ENCODE data around the gene SMIM35.
"Not testable (repeated sequence)": the region's sequence is repeated elsewhere in the genome, so short reads cannot be mapped to it uniquely, and the experiment has no call there.

SMIM35 gene

GRCh38 chr11:117983163-117983475 lies 103.6 kb downstream of the SMIM35 start:
- no peak for DNase-seq (ENCODE audit: low spot score)

DNA sequence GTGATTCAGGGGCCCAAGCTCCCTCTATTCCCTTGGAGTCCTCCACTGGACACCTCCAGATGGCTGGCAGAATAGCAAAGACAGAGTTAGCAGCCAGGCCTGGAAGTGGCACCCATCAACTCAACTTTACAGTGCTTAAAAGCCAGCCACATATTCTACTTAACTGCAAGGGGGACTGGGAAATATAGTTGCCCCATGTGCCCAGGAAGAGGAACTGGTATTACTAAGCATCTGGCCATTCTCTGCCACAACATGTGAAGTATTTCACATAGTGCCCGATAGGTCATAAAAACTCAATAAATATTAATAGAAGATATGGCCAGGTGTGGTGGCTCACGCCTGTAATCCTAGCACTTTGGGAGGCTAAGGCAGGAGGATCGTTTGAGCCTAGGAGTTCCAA lies 106.0 kb downstream of the SMIM35 start:
- no peak for DNase-seq (ENCODE audit: low spot score)

GRCh38 chr11:117980280-117980679 lies 106.5 kb downstream of the SMIM35 start:
- no peak for DNase-seq (ENCODE audit: low spot score)

DNA sequence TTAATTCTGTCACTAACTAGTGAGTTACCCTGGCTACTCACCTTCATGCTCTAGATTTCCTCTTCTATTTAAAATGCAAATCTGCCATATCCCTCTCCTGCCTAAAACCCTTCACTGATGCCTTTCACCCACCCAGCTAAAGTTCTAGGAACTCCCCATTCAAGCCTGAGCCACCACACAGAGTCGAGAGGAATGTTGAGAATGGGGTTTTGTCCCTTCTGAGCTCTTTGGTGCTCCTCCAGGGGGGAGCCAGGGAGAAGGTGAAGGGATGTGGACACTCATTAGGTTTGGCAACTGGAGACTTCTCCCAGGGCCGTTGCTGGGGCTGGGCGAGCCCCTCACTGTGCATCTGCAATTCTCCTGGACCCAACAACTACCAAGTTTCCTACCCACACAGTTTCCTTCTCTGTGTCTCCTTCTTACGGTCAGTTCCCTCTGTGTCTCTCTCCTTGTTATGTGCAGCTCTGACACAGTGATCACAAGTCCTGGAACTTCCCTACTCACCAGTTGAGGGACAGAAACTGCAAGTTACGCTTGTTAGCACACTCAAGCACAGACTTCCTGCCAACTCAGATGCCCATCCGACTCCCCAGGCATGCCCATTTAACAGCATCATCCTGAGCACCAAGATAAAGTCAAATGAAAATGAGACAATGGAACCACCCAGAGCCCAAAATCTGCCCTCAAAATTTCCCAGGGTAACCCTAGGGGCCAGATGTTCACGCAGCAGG lies 107.1 kb downstream of the SMIM35 start:
- DNase-seq (ENCODE audit: low spot score): no peak

DNA sequence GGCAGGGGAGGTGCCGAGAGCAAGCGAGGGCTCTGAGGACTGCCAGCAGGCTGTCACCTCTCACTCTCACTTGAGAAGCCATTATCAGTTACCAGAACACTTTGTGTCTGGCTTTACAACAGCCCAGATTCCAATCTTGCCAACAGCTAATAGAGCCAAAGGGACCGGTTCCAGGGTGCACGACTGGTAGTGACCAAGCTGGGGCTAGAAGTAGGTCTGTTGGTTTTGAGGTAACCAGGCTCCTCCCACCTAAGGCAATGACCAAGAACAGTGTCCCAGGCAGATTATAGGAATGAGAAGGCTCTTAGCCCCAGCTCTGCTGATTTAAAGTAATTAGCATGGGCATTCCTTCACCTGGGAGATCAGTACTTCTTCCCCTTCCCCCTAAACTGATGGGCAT lies 107.8 kb downstream of the SMIM35 start:
- DNase-seq (ENCODE audit: low spot score): no peak

GRCh38 chr11:117978291-117978910 lies 108.4 kb downstream of the SMIM35 start:
- DNase-seq (ENCODE audit: low spot score): not testable (repeated sequence)

- DNase-seq (ENCODE audit: low spot score): not testable (repeated sequence)
Observed at GRCh38 chr11:117977612-117978264, 109.0 kb downstream of the SMIM35 start.

DNA sequence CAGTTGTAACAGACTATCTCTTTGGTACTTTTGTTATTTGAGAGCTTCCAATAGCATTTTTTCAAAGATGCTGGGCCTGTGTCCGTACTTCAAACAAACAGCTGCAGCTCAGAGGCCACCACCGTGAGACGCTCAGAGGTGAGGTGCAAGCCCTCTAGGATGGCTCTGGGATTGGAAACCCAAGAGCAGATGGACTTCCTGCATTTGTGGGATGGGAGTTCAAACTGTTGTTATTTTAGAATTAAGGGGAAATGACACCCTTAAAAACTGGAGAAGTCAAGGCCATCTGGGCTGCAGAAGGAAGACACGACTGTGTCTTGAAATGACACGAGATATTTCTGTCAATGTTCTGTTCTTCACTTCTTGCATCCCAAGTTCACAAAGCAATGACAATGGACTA lies 109.7 kb downstream of the SMIM35 start:
- DNase-seq (ENCODE audit: low spot score): no peak

DNA sequence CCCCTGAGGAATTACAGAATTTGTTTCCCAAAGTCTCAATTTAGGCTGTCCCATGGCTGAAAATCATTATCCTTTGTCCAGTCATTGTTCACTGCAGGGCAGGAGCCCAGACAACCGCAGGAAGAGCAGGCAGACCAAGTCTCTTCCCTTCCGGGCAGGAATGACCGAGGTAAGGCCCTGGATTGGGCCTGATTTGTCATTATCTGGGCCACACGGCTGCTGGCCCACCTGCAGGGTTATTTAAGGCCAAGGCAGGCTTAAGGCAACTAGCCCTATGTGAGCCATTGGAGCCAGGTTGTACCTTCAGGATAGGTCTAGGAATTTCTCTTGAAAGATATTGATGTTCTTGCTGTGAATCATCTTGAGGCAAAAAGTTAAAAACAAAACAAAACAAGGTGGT lies 110.3 kb downstream of the SMIM35 start:
- DNase-seq (ENCODE audit: low spot score): no peak

DNA sequence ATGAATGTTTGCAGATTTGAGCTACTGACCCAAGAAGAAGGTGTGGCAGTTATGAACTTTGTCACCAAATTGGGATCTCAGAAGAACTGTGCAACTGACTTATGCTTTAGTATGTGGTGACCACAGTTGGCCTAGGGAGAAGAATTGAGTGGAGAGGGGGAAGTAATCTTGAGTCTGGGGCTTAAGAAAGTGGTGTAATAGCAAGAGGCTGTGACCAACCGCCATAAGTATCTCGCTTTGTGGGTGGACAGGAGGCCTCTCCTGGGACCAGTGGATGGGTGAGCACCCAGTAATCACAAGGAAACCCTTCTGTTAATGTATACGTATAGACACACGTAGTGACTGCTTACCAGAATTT lies 113.3 kb downstream of the SMIM35 start:
- DNase-seq (ENCODE audit: low spot score): no peak

DNA sequence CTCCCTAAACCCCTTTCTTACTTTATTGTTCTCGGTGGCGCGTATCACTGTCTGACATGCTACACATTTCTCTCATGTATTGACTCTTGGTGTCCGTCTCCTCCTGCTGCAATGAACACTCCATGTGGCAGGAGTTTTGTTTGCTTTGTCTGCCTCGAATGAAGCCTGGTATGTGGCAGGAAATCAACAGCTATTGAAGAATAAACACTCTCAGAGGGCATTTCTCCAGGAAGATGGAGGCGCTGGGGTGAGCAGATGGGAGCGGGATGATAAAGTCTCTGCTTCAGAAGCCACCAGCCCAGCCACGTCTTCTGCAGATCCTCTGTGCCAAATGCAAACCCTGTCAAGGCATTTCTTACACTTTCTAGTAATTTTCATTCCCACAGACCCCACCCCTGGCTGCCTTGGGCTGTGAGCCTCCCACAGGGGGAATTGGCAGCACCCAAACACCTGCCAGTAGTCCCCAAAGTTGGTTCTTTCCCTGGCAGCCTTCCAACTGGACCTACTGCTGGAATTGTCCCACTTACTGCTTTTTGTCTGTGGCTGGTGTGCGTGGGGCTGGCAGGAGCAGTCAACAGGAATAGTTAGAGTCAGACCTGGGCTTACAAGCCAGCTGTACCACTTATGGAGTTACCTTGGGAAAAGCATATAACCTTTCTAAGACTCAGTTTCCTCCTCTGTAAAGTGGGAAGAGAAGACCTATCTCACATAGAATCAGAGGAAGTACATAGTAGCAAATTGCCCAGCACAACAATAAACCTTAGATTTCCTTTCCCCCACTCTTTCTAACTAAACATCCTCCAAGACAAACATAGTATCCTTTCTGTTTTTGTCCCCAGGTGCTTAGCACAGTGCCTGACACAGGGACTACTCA lies 113.9 kb downstream of the SMIM35 start:
- no peak for DNase-seq (ENCODE audit: low spot score)

DNA sequence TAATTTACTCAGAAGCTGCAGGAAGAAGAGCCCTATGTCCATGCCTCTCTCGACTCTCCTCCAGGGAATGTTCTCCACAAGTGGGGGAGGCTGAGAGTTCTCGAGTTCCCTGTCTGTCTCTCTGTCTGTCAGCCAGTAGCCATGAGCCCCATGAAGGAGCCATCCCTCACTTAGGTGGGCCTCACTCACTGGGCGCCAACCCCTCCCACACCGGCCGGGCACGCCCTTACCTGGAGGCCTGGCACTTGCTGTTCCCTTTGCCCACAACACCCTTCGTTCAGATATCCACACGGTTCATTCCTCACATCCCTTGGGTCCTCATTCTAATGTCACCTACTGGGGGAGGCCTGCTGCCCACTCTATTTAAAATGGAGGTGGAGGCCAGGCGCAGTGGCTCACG lies 114.7 kb downstream of the SMIM35 start:
- DNase-seq (ENCODE audit: low spot score): no peak

DNA sequence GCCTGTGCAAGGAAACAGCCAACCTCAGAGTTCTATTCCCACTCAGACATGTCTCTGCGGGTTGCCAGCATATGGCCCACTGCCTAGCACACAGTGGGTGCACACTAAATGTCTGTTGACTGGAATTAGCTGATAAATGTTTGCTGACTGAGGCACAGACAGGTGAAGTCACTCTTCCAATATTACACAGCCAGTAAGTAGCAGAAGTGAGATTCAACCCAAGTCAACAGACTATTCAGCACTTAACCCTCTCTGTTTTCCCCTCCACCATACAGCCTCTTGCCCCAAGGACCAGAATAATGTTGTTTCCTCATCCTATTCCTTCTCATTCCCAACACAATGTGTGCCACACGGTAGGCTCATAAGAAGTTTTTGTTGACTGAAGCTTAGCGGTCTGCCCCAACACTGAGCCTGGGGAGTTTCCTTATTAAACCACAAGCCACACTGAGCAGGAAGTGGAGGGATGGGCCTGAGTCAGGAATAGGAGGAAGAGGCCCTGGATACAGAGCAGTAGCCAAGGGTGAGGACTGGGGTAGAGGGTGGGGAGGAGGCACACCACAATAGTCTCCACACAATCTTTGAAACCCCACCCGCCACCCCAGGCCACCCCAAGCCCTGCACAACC lies 116.3 kb downstream of the SMIM35 start:
- DNase-seq (ENCODE audit: low spot score): no peak

DNA sequence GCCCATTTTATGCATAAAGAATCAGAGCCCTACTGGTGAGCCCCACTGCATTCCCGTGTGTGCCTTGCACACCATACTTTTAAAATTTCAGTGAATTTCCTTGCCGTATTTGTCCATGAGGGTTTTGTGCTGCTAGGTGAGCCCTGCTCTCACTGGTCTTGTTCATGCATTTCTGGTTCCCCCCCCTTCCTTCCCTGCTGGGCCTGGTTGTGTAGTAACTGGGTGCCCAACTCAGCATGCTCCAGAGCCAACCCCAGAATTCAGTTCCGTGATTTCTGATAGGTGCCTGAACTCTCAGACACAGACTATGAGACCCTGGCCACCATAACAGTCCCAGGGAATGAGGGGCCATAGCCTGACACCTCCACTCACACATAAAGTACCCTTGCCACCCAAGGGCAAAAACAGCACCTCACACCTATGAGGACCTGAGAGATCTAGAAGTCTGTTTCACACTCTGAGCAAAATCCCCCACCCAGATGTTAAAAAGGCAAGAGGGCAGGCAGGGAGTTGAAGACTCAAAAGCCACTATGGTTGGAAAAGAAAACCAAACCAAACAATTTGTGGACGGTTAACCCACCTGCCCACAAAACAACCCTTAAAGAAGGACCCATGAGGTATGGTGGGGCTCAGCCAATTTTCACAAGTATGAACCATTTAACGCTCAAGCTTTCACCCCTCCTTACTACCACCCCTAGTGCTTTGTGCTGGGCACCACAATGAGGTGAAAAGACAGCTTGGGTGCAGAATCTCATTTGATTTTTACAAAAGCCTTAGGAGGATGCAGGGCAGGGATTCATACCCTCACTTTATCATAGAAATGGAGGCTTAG lies 117.4 kb downstream of the SMIM35 start:
- DNase-seq (ENCODE audit: low spot score): no peak

- DNase-seq (ENCODE audit: low spot score): no peak
Observed at GRCh38 chr11:117966908-117967307, 119.9 kb downstream of the SMIM35 start.

GRCh38 chr11:117962826-117963225 lies 123.9 kb downstream of the SMIM35 start:
- DNase-seq (ENCODE audit: low spot score): no peak

DNA sequence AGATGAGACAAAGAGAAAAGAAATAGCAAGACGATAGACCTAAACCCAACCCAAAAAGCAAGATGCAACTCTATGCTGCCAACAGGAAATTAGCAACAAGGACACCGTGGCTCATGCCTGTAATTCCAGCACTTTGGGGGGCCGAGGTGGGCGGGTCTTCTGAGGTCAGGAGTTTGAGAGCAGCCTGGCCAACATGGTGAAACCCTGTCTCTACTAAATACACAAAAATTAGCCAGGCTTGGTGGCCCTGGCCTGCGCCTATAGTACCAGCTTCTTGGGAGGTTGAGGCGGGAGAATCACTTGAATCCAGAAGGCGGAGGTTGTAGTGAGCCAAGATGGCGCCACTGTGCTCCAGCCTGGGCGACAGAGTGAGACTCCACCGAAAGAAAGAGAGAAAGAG lies 124.9 kb downstream of the SMIM35 start:
- no peak for DNase-seq (ENCODE audit: low spot score)

- DNase-seq (ENCODE audit: low spot score): no peak
Observed at GRCh38 chr11:117960406-117960805, 126.4 kb downstream of the SMIM35 start.

GRCh38 chr11:117959438-117960149 lies 127.2 kb downstream of the SMIM35 start:
- no peak for DNase-seq (ENCODE audit: low spot score)

DNA sequence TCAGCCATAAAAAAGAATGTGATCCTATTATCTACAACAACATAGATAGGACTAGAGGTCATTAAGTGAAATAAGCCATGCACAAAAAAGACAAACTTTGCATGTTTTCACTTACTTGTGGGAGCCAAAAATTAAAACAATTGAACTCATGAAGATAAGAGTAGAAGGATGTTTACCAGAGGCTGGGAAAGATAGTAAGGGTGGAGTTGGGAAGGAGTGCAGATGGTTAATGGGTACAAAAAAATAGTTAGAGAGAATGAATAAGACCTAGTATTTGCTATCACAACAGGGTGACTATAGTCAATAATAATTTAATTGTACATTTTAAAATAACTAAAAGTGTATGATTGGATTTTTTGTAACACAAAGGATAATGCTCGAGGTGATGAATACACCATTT lies 127.8 kb downstream of the SMIM35 start:
- DNase-seq (ENCODE audit: low spot score): no peak

Measured in hematopoietic multipotent progenitor cell treated with erythropoietin and hydrocortisone succinate and interleukin-3 and kit ligand, for 15 days (in vitro differentiated cells).